Esophagus muscularis mucosa (tissue), 3 donors: ENCODE results near the gene UPK2.

Source experiments
- POLR2A ChIP-seq: fragments of 450-650 bp; IDR thresholded peaks from one replicate; pipeline ENCODE4 v1.6.1; 2017; ENCODE audit warnings: antibody characterized with exemption, moderate library complexity, mild to moderate bottlenecking, low read depth
- TF ChIP-seq, protein P1 (sequence below), 3 experiments: fragments of 200-600 bp in 2 of 3; fragments of 450-650 bp in 1 of 3; sonication (generic) in 2 of 3; IDR thresholded peaks; one replicate each; pipeline ENCODE4 v1.5.1; 2017 to 2019; ENCODE audit warnings: antibody characterized with exemption in 3 of 3, mild to moderate bottlenecking in 2 of 3, moderate library complexity in 1 of 3

DNA sequence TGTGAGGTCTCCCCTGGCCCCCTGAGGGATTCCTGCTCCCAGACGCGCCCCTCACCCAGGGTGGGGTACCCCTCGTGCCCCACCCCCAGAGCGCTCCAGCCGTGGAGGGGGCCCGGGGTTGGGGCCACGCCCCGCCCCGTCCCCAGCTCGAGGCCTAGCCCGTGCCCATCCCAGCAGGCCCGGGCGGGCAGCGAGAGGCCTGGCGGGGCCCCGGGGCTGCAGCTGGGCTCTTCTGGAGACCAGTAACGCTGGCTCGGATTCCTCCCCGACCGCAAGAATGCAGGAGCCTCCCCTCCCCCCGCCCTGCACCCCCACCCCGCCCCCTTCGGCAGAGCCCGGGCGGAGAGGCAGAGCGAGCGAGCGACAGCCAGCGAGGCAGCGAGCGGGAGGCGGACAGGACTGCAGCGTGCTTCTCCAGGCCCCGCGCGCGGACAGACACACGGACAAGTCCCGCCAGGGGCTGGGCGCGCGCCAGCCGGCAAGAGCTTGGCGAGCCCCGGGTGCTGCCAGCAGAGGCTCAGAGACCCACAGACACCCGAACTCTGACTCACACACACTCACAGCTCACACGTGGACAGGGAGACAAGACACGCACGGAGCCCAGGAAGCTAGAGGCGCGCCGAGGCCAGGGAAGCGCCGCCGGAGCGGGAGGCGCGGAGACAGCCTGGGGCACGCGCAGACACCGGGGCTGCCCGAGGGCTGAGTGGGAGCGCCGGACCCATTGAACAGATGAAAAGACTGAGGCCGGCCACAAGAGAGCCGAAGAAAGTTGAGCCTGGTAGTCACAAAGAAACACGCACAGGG lies 45.6 kb upstream of the UPK2 start:
- TF ChIP-seq, protein P1, sequence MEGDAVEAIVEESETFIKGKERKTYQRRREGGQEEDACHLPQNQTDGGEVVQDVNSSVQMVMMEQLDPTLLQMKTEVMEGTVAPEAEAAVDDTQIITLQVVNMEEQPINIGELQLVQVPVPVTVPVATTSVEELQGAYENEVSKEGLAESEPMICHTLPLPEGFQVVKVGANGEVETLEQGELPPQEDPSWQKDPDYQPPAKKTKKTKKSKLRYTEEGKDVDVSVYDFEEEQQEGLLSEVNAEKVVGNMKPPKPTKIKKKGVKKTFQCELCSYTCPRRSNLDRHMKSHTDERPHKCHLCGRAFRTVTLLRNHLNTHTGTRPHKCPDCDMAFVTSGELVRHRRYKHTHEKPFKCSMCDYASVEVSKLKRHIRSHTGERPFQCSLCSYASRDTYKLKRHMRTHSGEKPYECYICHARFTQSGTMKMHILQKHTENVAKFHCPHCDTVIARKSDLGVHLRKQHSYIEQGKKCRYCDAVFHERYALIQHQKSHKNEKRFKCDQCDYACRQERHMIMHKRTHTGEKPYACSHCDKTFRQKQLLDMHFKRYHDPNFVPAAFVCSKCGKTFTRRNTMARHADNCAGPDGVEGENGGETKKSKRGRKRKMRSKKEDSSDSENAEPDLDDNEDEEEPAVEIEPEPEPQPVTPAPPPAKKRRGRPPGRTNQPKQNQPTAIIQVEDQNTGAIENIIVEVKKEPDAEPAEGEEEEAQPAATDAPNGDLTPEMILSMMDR (IDR thresholded peaks at IDR 0.05): no peak
- TF ChIP-seq POLR2A: peak; percentile 42
